ENCODE data around the gene TMEM238L.
"Not testable (repeated sequence)": the region's sequence is repeated elsewhere in the genome, so short reads cannot be mapped to it uniquely, and the experiment has no call there.

TMEM238L gene

DNA sequence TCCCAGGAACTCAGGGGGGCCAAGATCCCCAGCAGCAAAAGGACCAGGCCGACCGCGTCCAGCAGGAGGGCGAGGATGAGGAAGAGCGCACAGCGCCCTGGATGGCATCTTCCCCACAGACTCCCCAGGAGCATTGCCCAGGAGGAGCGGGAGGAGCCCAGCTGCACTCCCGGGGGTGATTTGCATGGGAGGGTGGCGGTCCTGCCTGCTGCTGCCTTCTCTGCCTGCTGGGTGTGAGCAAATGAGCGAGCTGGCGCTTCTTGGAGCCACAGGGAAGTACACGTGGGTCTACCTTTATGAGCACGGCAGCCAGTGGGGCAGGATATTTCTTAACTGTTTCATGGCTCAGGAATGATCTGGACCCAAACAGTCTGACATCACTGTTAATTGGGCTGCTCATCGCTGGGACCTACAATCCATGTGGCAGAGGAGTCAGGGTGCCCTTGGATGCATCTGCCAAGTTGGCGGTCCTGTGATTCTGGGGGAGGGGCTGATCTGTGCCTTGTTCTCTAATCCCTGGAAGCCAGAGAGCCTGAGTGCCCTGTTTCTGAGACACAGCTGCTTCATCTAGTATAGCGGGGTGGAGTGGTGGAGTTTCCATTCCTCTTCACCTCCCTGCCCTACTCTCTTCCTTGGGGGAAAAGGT, at the start of gene TMEM238L:
Gene TMEM238L, minus strand, starts transcription at position 270 of the 646 bp plus-strand sequence. Its CDS starts 136 bp downstream, at position 134.
- no peaks in the 10 kb centered on the region for H3K27me3 ChIP-seq (ENCODE audit: control insufficient read depth, insufficient read depth, low read length)
- peak within 1 kb of the TSS; percentile 91 for H3K9ac ChIP-seq (ENCODE audit: low read length)
- H3K4me3 ChIP-seq (ENCODE audit: low read length), result peak within 1 kb of the TSS; percentile 87
- H3K9me3 ChIP-seq (ENCODE audit: control insufficient read depth, low read length), result no peaks in the 10 kb centered on the region
- no peaks in the 10 kb centered on the region for H3K36me3 ChIP-seq (ENCODE audit: control insufficient read depth, insufficient read depth, low read length)
- peaks cover 54% of the 10 kb centered on the region for H3K4me1 ChIP-seq (ENCODE audit: control insufficient read depth, insufficient read depth, low read length)

DNA sequence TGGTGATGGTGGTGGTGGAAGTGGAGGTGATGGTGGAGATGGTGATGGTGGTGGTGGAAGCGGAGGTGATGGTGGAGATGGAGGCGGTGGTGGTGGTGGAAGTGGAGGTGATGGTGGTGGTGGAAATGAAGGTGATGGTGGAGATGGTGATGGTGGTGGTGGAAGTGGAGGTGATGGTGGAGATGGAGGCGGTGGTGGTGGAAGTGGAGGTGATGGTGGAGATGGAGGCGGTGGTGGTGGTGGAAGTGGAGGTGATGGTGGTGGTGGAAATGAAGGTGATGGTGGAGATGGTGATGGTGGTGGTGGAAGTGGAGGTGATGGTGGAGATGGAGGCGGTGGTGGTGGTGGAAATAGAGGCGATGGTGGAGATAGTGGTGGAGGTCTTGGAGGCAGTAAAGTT, 42.7 kb upstream of the TMEM238L start:
- not testable (repeated sequence) for H3K9ac ChIP-seq (ENCODE audit: low read length); H3K9me3 ChIP-seq (ENCODE audit: control insufficient read depth, low read length); H3K4me3 ChIP-seq (ENCODE audit: low read length); H3K27me3 ChIP-seq (ENCODE audit: control insufficient read depth, insufficient read depth, low read length); H3K36me3 ChIP-seq (ENCODE audit: control insufficient read depth, insufficient read depth, low read length)
- H3K4me1 ChIP-seq (ENCODE audit: control insufficient read depth, insufficient read depth, low read length), result peaks cover 28% of the 10 kb centered on the region

- H3K36me3 ChIP-seq (ENCODE audit: control insufficient read depth, insufficient read depth, low read length), result no peaks in the 10 kb centered on the region
- H3K4me1 ChIP-seq (ENCODE audit: control insufficient read depth, insufficient read depth, low read length), result peaks cover 28% of the 10 kb centered on the region
- no peaks in the 10 kb centered on the region for H3K9me3 ChIP-seq (ENCODE audit: control insufficient read depth, low read length)
- H3K4me3 ChIP-seq (ENCODE audit: low read length), result no peak overlapping the region
- H3K9ac ChIP-seq (ENCODE audit: low read length), result peak overlapping the region; percentile 88
- H3K27me3 ChIP-seq (ENCODE audit: control insufficient read depth, insufficient read depth, low read length), result peaks cover 5% of the 10 kb centered on the region
Measured at GRCh38 chr17:10845388-10845751, 41.5 kb upstream of the TMEM238L start.

- Histone ChIP-seq H3K4me1 (ENCODE audit: control insufficient read depth, insufficient read depth, low read length) (peaks cover 28% of the 10 kb centered on the region), H3K9me3 (ENCODE audit: control insufficient read depth, low read length) (no peaks in the 10 kb centered on the region), H3K36me3 (ENCODE audit: control insufficient read depth, insufficient read depth, low read length) (no peaks in the 10 kb centered on the region), H3K27me3 (ENCODE audit: control insufficient read depth, insufficient read depth, low read length) (peaks cover 5% of the 10 kb centered on the region), H3K9ac (ENCODE audit: low read length) (peak overlapping the region; percentile 88), H3K4me3 (ENCODE audit: low read length) (peak overlapping the region; percentile 85)
Measured at GRCh38 chr17:10844621-10845387, 40.9 kb upstream of the TMEM238L start.

DNA sequence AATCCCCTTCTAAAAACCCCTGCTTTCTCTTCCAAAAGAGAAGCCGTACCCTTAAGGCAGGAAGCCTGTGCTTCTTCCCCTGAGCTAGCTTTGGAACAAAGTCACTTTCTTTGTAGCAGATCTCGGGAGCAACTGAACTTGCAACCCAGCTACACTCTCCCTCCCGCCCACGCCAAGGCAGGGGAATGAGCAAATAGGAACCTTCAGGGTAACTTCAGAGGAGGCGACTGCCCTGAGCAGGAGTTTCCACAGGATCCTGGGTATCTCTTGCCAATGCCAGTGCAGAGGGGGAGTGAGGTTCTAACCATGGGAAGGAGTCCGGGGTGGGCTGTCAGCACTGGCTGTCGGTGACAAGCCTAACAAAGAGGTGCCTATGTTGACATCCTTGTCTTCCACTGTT, 39.9 kb upstream of the TMEM238L start:
- Histone ChIP-seq H3K9ac (ENCODE audit: low read length) (peak overlapping the region; percentile 88), H3K27me3 (ENCODE audit: control insufficient read depth, insufficient read depth, low read length) (peaks cover 5% of the 10 kb centered on the region), H3K9me3 (ENCODE audit: control insufficient read depth, low read length) (no peaks in the 10 kb centered on the region), H3K36me3 (ENCODE audit: control insufficient read depth, insufficient read depth, low read length) (no peaks in the 10 kb centered on the region), H3K4me3 (ENCODE audit: low read length) (peak overlapping the region; percentile 85), H3K4me1 (ENCODE audit: control insufficient read depth, insufficient read depth, low read length) (peaks cover 28% of the 10 kb centered on the region)

DNA sequence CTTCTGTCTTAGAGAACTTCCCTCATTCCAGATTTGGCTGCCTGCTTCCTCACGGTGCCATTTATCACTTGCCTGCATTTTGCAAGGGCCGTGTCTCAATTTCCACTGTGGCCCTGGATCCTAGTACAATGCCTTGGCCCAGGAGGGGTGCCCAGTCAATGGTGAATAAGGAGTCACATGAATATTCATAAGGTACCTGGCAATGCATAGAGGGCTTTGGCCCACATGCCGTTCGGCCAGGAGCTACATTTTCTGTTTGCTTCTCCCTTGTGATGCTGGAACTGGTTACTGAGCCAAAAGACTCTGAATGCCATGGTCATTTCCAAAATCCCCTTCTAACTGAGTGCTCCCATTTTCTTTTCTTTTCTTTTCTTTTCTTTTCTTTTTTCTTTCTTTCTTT, 38.8 kb upstream of the TMEM238L start:
- peak overlapping the region; percentile 11 for H3K9ac ChIP-seq (ENCODE audit: low read length)
- H3K27me3 ChIP-seq (ENCODE audit: control insufficient read depth, insufficient read depth, low read length), result peaks cover 5% of the 10 kb centered on the region
- H3K36me3 ChIP-seq (ENCODE audit: control insufficient read depth, insufficient read depth, low read length), result no peaks in the 10 kb centered on the region
- no peaks in the 10 kb centered on the region for H3K9me3 ChIP-seq (ENCODE audit: control insufficient read depth, low read length)
- H3K4me1 ChIP-seq (ENCODE audit: control insufficient read depth, insufficient read depth, low read length), result peaks cover 31% of the 10 kb centered on the region
- H3K4me3 ChIP-seq (ENCODE audit: low read length), result no peak overlapping the region

DNA sequence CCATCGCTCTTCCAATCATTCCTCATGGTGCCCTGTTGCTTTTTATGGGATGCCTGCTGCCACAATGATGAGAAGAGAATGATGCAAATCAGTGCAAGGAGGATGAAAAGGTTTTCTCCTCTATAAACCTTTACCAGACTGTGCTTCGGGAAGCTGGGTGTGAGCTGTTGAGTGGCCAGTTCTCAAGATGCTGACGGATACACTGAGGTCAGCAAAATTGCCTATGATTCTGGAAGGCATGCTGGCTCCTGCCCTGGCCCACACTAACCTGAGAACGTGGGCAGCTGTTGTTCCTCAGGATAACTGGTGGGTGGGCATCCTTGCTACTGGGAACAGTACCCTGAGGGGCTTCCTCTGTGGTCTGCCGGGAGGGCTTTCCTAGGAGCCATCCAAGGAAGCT, 34.8 kb upstream of the TMEM238L start:
- no peak overlapping the region for H3K4me3 ChIP-seq (ENCODE audit: low read length)
- H3K9ac ChIP-seq (ENCODE audit: low read length), result no peak overlapping the region
- H3K36me3 ChIP-seq (ENCODE audit: control insufficient read depth, insufficient read depth, low read length), result no peaks in the 10 kb centered on the region
- no peaks in the 10 kb centered on the region for H3K27me3 ChIP-seq (ENCODE audit: control insufficient read depth, insufficient read depth, low read length)
- peaks cover 32% of the 10 kb centered on the region for H3K4me1 ChIP-seq (ENCODE audit: control insufficient read depth, insufficient read depth, low read length)
- no peaks in the 10 kb centered on the region for H3K9me3 ChIP-seq (ENCODE audit: control insufficient read depth, low read length)

- H3K4me3 ChIP-seq (ENCODE audit: low read length), result no peak within 1 kb of the TSS
- H3K27me3 ChIP-seq (ENCODE audit: control insufficient read depth, insufficient read depth, low read length), result no peaks in the 10 kb centered on the region
- no peak within 1 kb of the TSS for H3K9ac ChIP-seq (ENCODE audit: low read length)
- peaks cover 27% of the 10 kb centered on the region for H3K4me1 ChIP-seq (ENCODE audit: control insufficient read depth, insufficient read depth, low read length)
- H3K9me3 ChIP-seq (ENCODE audit: control insufficient read depth, low read length), result no peaks in the 10 kb centered on the region
- H3K36me3 ChIP-seq (ENCODE audit: control insufficient read depth, insufficient read depth, low read length), result no peaks in the 10 kb centered on the region
Measured at GRCh38 chr17:10837921-10838320, 34.0 kb upstream of the TMEM238L start, which contains the start of gene PIRT. TSS of gene PIRT (minus strand) at chr17:10838087. CDS start at chr17:10825645, 12,442 bp downstream.

GRCh38 chr17:10836966-10837590, 33.2 kb upstream of the TMEM238L start:
- Histone ChIP-seq H3K4me3 (ENCODE audit: low read length) (no peak overlapping the region), H3K9ac (ENCODE audit: low read length) (no peak overlapping the region), H3K4me1 (ENCODE audit: control insufficient read depth, insufficient read depth, low read length) (peaks cover 21% of the 10 kb centered on the region)

GRCh38 chr17:10836145-10836544, 32.2 kb upstream of the TMEM238L start:
- Histone ChIP-seq H3K36me3 (ENCODE audit: control insufficient read depth, insufficient read depth, low read length) (no peaks in the 10 kb centered on the region), H3K27me3 (ENCODE audit: control insufficient read depth, insufficient read depth, low read length) (no peaks in the 10 kb centered on the region), H3K4me1 (ENCODE audit: control insufficient read depth, insufficient read depth, low read length) (peaks cover 21% of the 10 kb centered on the region), H3K9ac (ENCODE audit: low read length) (no peak overlapping the region), H3K9me3 (ENCODE audit: control insufficient read depth, low read length) (no peaks in the 10 kb centered on the region), H3K4me3 (ENCODE audit: low read length) (no peak overlapping the region)

More at GRCh38 chr17:10836966-10837590, 33.2 kb upstream of the TMEM238L start:
- no peaks in the 10 kb centered on the region for H3K27me3 ChIP-seq (ENCODE audit: control insufficient read depth, insufficient read depth, low read length)
- H3K36me3 ChIP-seq (ENCODE audit: control insufficient read depth, insufficient read depth, low read length), result no peaks in the 10 kb centered on the region
- H3K9me3 ChIP-seq (ENCODE audit: control insufficient read depth, low read length), result no peaks in the 10 kb centered on the region

DNA sequence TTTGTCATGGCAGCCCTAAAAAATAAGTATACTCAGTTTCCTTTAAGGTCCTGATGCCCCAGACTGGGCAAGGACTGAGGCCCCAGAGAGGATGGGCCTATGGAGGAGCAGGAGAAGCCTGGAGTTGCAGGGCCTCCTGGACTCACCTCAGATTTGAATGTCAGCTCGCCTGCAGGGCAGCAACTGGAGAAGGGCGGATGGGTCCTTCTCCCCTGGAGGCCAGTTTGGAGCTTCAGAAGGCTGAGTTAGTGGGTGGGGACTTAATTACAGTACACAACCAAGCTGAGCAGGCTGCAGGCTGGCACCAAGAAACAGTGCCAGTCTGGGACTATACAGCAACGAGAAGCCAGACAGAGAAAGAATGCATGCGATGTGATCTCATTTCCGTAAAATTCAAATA, 27.8 kb upstream of the TMEM238L start:
- H3K27me3 ChIP-seq (ENCODE audit: control insufficient read depth, insufficient read depth, low read length), result no peaks in the 10 kb centered on the region
- H3K9ac ChIP-seq (ENCODE audit: low read length), result no peak overlapping the region
- H3K9me3 ChIP-seq (ENCODE audit: control insufficient read depth, low read length), result no peaks in the 10 kb centered on the region
- peaks cover 18% of the 10 kb centered on the region for H3K4me1 ChIP-seq (ENCODE audit: control insufficient read depth, insufficient read depth, low read length)
- H3K36me3 ChIP-seq (ENCODE audit: control insufficient read depth, insufficient read depth, low read length), result no peaks in the 10 kb centered on the region
- H3K4me3 ChIP-seq (ENCODE audit: low read length), result no peak overlapping the region

DNA sequence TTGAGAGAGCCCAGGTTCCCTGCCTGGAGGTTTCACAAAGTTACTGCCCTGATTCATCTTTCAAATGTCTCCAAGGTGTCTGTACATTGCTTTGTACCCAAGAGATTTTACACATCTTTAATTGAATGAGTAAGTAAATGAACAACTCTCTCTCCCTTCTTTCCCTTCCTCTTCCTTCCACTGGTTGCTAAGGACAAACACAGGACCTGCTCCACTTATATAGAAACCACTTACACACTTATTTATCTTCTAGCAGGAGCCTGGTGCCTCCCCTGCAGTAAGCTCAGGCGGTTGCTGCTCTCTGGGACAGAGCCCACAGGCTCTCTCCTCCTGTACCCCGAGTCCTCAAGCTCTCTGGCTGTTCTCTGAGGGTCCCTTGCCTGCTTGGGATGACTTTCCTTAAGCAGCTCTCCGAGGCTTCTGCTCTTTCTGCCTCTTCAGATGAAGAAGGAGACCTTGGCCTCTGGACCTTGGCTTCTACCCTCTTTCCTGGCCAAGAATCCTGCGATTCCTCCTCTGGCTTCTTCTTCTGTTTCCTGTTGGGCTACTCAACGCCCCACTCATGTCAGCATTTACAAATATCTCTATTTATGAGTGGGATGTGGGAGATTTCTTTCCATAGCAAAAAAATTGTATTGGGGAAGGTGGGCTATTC, 24.1 kb upstream of the TMEM238L start:
- peaks cover 9% of the 10 kb centered on the region for H3K4me1 ChIP-seq (ENCODE audit: control insufficient read depth, insufficient read depth, low read length)
- H3K9ac ChIP-seq (ENCODE audit: low read length), result no peak overlapping the region
- H3K27me3 ChIP-seq (ENCODE audit: control insufficient read depth, insufficient read depth, low read length), result no peaks in the 10 kb centered on the region
- no peaks in the 10 kb centered on the region for H3K36me3 ChIP-seq (ENCODE audit: control insufficient read depth, insufficient read depth, low read length)
- no peaks in the 10 kb centered on the region for H3K9me3 ChIP-seq (ENCODE audit: control insufficient read depth, low read length)
- H3K4me3 ChIP-seq (ENCODE audit: low read length), result no peak overlapping the region

Measured in mucosa of stomach (tissue), 1 donor.